GM12865 (cell line): ENCODE data around the gene PDLIM7.

Experiments used
- DNase-seq: peaks from one replicate; pipeline ENCODE4 v3.0.0; 2010; ENCODE audit warnings: low read depth
- H3K4me3 ChIP-seq: 2 replicates; pipeline ENCODE4 v1.5.1; 2011; ENCODE audit warnings: mild to moderate bottlenecking, low read depth, low read length, control low read depth
- CTCF ChIP-seq: IDR thresholded peaks from 2 replicates; pipeline ENCODE4 v1.5.1; 2011; ENCODE audit warnings: low read length, control low read depth, low read depth, inconsistent platforms; ENCODE audit not compliant: insufficient read depth; ENCODE audit errors: missing control alignments

PDLIM7 gene

GRCh38 chr5:177505075-177505474, 7.7 kb upstream of the PDLIM7 start:
- no peak for TF ChIP-seq CTCF
- H3K4me3 ChIP-seq = no peak overlapping the region
- DNase-seq = no peak

GRCh38 chr5:177504086-177505056, 7.0 kb upstream of the PDLIM7 start:
- no peak for DNase-seq
- no peak overlapping the region for H3K4me3 ChIP-seq
- TF ChIP-seq CTCF = no peak

- no peak overlapping the region for H3K4me3 ChIP-seq
- no peak for DNase-seq
- TF ChIP-seq CTCF = no peak
Measured at GRCh38 chr5:177503351-177504085, 6.1 kb upstream of the PDLIM7 start.

GRCh38 chr5:177502886-177503285, 5.5 kb upstream of the PDLIM7 start:
- no peak for TF ChIP-seq CTCF
- H3K4me3 ChIP-seq = no peak overlapping the region
- no peak for DNase-seq

- H3K4me3 ChIP-seq = peak overlapping the region; percentile 2; the same call in 1 of the 2 replicates
- DNase-seq = peak; percentile 70
- TF ChIP-seq CTCF = no peak
Measured at GRCh38 chr5:177501874-177502678, 4.7 kb upstream of the PDLIM7 start.

- DNase-seq = peak; percentile 86
- H3K4me3 ChIP-seq = no peak overlapping the region
- TF ChIP-seq CTCF = peak; percentile 96
Measured at GRCh38 chr5:177500685-177501522, 3.5 kb upstream of the PDLIM7 start.
